Memory B cell (primary cell): ENCODE measurements around the gene CPNE5.
"Not testable (repeated sequence)": the region's sequence is repeated elsewhere in the genome, so short reads cannot be mapped to it uniquely, and the experiment has no call there.

ENCODE experiments used
- ATAC-seq: fragments of 150-1000 bp; cut with Tn5 transposase; 2 replicates; pipeline ENCODE4 v1.10.0; 2021; ENCODE audit warnings: low read depth, mild to moderate bottlenecking, moderate library complexity
- DNase-seq, 2 donors: peaks; one replicate each; pipeline ENCODE4 v3.0.0; 2022; ENCODE audit warnings: low spot score in 2 of 2
- H3K27ac Mint-ChIP-seq: one replicate; pipeline ENCODE4 v1.8.0; 2022; ENCODE audit warnings: mild to moderate bottlenecking, moderate library complexity, mixed read lengths
- H3K27me3 Mint-ChIP-seq: one replicate; pipeline ENCODE4 v1.8.0; 2022; ENCODE audit warnings: mixed read lengths
- H3K36me3 Mint-ChIP-seq: one replicate; pipeline ENCODE4 v1.8.0; 2022; ENCODE audit warnings: mild to moderate bottlenecking, mixed read lengths
- H3K4me1 Mint-ChIP-seq: one replicate; pipeline ENCODE4 v1.8.0; 2022; ENCODE audit warnings: mixed read lengths
- H3K4me3 Mint-ChIP-seq: one replicate; pipeline ENCODE4 v1.8.0; 2022; ENCODE audit warnings: mild to moderate bottlenecking, moderate library complexity, mixed read lengths
- H3K9me3 Mint-ChIP-seq: one replicate; pipeline ENCODE4 v1.8.0; 2022; ENCODE audit warnings: mixed read lengths

The CPNE5 gene

GRCh38 chr6:36718560-36718959 is 120.7 kb downstream of the CPNE5 start:
- DNase-seq = no peak
- H3K4me1 Mint-ChIP-seq = peaks cover 13% of the 10 kb centered on the region
- H3K9me3 Mint-ChIP-seq = no peaks in the 10 kb centered on the region
- no peak overlapping the region for H3K27ac Mint-ChIP-seq
- no peak overlapping the region for H3K4me3 Mint-ChIP-seq
- H3K36me3 Mint-ChIP-seq = no peaks in the 10 kb centered on the region
- no peaks in the 10 kb centered on the region for H3K27me3 Mint-ChIP-seq
- no peak for ATAC-seq

GRCh38 chr6:36717871-36718540 is 121.2 kb downstream of the CPNE5 start:
- H3K4me1 Mint-ChIP-seq = peaks cover 13% of the 10 kb centered on the region
- H3K36me3 Mint-ChIP-seq = no peaks in the 10 kb centered on the region
- H3K27me3 Mint-ChIP-seq = no peaks in the 10 kb centered on the region
- ATAC-seq (no peak), DNase-seq (no peak)
- H3K4me3 Mint-ChIP-seq = no peak overlapping the region
- no peaks in the 10 kb centered on the region for H3K9me3 Mint-ChIP-seq
- peak overlapping the region; percentile 22 for H3K27ac Mint-ChIP-seq

- Mint-ChIP-seq H3K27ac (peak overlapping the region; percentile 22), H3K4me1 (peaks cover 13% of the 10 kb centered on the region), H3K9me3 (no peaks in the 10 kb centered on the region), H3K4me3 (no peak overlapping the region), H3K27me3 (no peaks in the 10 kb centered on the region), H3K36me3 (no peaks in the 10 kb centered on the region)
- DNase-seq = no peak
- no peak for ATAC-seq
Measured at GRCh38 chr6:36717231-36717825, 121.9 kb downstream of the CPNE5 start.

GRCh38 chr6:36716476-36717093 is 122.7 kb downstream of the CPNE5 start:
- H3K9me3 Mint-ChIP-seq = no peaks in the 10 kb centered on the region
- no peaks in the 10 kb centered on the region for H3K27me3 Mint-ChIP-seq
- H3K4me3 Mint-ChIP-seq = no peak overlapping the region
- peak overlapping the region; percentile 22 for H3K27ac Mint-ChIP-seq
- peaks cover 13% of the 10 kb centered on the region for H3K4me1 Mint-ChIP-seq
- H3K36me3 Mint-ChIP-seq = no peaks in the 10 kb centered on the region
- DNase-seq (no peak), ATAC-seq (no peak)

GRCh38 chr6:36715469-36715868 is 123.8 kb downstream of the CPNE5 start:
- no peak overlapping the region for H3K4me3 Mint-ChIP-seq
- no peak for DNase-seq
- H3K27me3 Mint-ChIP-seq = no peaks in the 10 kb centered on the region
- peaks cover 10% of the 10 kb centered on the region for H3K4me1 Mint-ChIP-seq
- H3K36me3 Mint-ChIP-seq = no peaks in the 10 kb centered on the region
- no peak overlapping the region for H3K27ac Mint-ChIP-seq
- ATAC-seq = no peak
- H3K9me3 Mint-ChIP-seq = no peaks in the 10 kb centered on the region

GRCh38 chr6:36714511-36714910 is 124.7 kb downstream of the CPNE5 start:
- Mint-ChIP-seq H3K36me3 (no peaks in the 10 kb centered on the region), H3K4me3 (no peak overlapping the region), H3K27me3 (no peaks in the 10 kb centered on the region), H3K27ac (no peak overlapping the region), H3K4me1 (peaks cover 5% of the 10 kb centered on the region), H3K9me3 (no peaks in the 10 kb centered on the region)
- ATAC-seq = no peak
- DNase-seq = no peak

- Mint-ChIP-seq H3K27ac (no peak overlapping the region), H3K27me3 (no peaks in the 10 kb centered on the region), H3K9me3 (no peaks in the 10 kb centered on the region), H3K36me3 (no peaks in the 10 kb centered on the region), H3K4me1 (peaks cover 2% of the 10 kb centered on the region), H3K4me3 (no peak overlapping the region)
- ATAC-seq (no peak), DNase-seq (no peak)
Measured at GRCh38 chr6:36713846-36714245, 125.4 kb downstream of the CPNE5 start.

GRCh38 chr6:36712816-36713215 is 126.4 kb downstream of the CPNE5 start:
- Mint-ChIP-seq H3K36me3 (no peaks in the 10 kb centered on the region), H3K4me3 (no peak overlapping the region), H3K9me3 (no peaks in the 10 kb centered on the region), H3K4me1 (peaks cover 2% of the 10 kb centered on the region), H3K27ac (no peak overlapping the region), H3K27me3 (no peaks in the 10 kb centered on the region)
- ATAC-seq (no peak), DNase-seq (no peak)

GRCh38 chr6:36706339-36706738 is 132.9 kb downstream of the CPNE5 start:
- H3K36me3 Mint-ChIP-seq = peaks cover 2% of the 10 kb centered on the region
- H3K27me3 Mint-ChIP-seq = no peaks in the 10 kb centered on the region
- DNase-seq = no peak
- H3K4me3 Mint-ChIP-seq = no peak overlapping the region
- H3K9me3 Mint-ChIP-seq = no peaks in the 10 kb centered on the region
- H3K27ac Mint-ChIP-seq = no peak overlapping the region
- peaks cover 13% of the 10 kb centered on the region for H3K4me1 Mint-ChIP-seq
- ATAC-seq = no peak

GRCh38 chr6:36704961-36705577 is 134.2 kb downstream of the CPNE5 start:
- not testable (repeated sequence) for H3K36me3 Mint-ChIP-seq, H3K27ac Mint-ChIP-seq, DNase-seq, H3K4me3 Mint-ChIP-seq, H3K9me3 Mint-ChIP-seq, ATAC-seq, H3K27me3 Mint-ChIP-seq
- peaks cover 16% of the 10 kb centered on the region for H3K4me1 Mint-ChIP-seq

GRCh38 chr6:36703982-36704381 is 135.3 kb downstream of the CPNE5 start:
- H3K4me3 Mint-ChIP-seq = no peak overlapping the region
- DNase-seq = no peak
- H3K4me1 Mint-ChIP-seq = peaks cover 21% of the 10 kb centered on the region
- H3K27ac Mint-ChIP-seq = no peak overlapping the region
- no peaks in the 10 kb centered on the region for H3K27me3 Mint-ChIP-seq
- no peaks in the 10 kb centered on the region for H3K9me3 Mint-ChIP-seq
- peaks cover 2% of the 10 kb centered on the region for H3K36me3 Mint-ChIP-seq
- no peak for ATAC-seq

- no peak for ATAC-seq
- Mint-ChIP-seq H3K4me3 (no peak overlapping the region), H3K36me3 (peaks cover 2% of the 10 kb centered on the region), H3K4me1 (peaks cover 29% of the 10 kb centered on the region), H3K27ac (peak overlapping the region; percentile 76), H3K9me3 (no peaks in the 10 kb centered on the region), H3K27me3 (no peaks in the 10 kb centered on the region)
- no peak for DNase-seq
Measured at GRCh38 chr6:36703081-36703606, 136.1 kb downstream of the CPNE5 start.

GRCh38 chr6:36702656-36703055 is 136.6 kb downstream of the CPNE5 start:
- H3K36me3 Mint-ChIP-seq = peaks cover 2% of the 10 kb centered on the region
- H3K27ac Mint-ChIP-seq = peak overlapping the region; percentile 76
- DNase-seq = no peak
- peaks cover 29% of the 10 kb centered on the region for H3K4me1 Mint-ChIP-seq
- H3K9me3 Mint-ChIP-seq = no peaks in the 10 kb centered on the region
- H3K4me3 Mint-ChIP-seq = no peak overlapping the region
- ATAC-seq = no peak
- no peaks in the 10 kb centered on the region for H3K27me3 Mint-ChIP-seq

GRCh38 chr6:36701401-36701991 is 137.7 kb downstream of the CPNE5 start:
- H3K27ac Mint-ChIP-seq = peak overlapping the region; percentile 40
- H3K4me1 Mint-ChIP-seq = peaks cover 39% of the 10 kb centered on the region
- ATAC-seq = peak; percentile 65

More at GRCh38 chr6:36701401-36701991, 137.7 kb downstream of the CPNE5 start:
- H3K9me3 Mint-ChIP-seq = no peaks in the 10 kb centered on the region
- H3K4me3 Mint-ChIP-seq = no peak overlapping the region
- H3K27me3 Mint-ChIP-seq = no peaks in the 10 kb centered on the region
- DNase-seq = no peak
- peaks cover 2% of the 10 kb centered on the region for H3K36me3 Mint-ChIP-seq
